Suppressor macrophage treated with lipopolysaccharide for 4 hours (primary cell): ENCODE measurements around the gene HDAC4.

Source experiments
- DNase-seq: peaks from one replicate; pipeline ENCODE4 v3.0.0-alpha.2; 2020

HDAC4 gene

GRCh38 chr2:239275847-239276831, 124.7 kb downstream of the HDAC4 start:
- DNase-seq = no peak

GRCh38 chr2:239275044-239275685, 125.7 kb downstream of the HDAC4 start:
- DNase-seq = peak; percentile 96

GRCh38 chr2:239274391-239275043, 126.3 kb downstream of the HDAC4 start:
- no peak for DNase-seq

GRCh38 chr2:239273280-239274234, 127.3 kb downstream of the HDAC4 start:
- peak; percentile 76 for DNase-seq

- DNase-seq = no peak
These were observed 128.2 kb downstream of the HDAC4 start for GRCh38 chr2:239272626-239273025.

GRCh38 chr2:239271882-239272281, 128.9 kb downstream of the HDAC4 start:
- no peak for DNase-seq

GRCh38 chr2:239271471-239271870, 129.3 kb downstream of the HDAC4 start:
- DNase-seq = no peak

GRCh38 chr2:239269916-239270315, 130.9 kb downstream of the HDAC4 start:
- DNase-seq = no peak

GRCh38 chr2:239269173-239269885, 131.5 kb downstream of the HDAC4 start:
- DNase-seq = peak; percentile 55

- DNase-seq = no peak
These were observed 132.3 kb downstream of the HDAC4 start for GRCh38 chr2:239268549-239268948.

GRCh38 chr2:239268082-239268481, 132.7 kb downstream of the HDAC4 start:
- no peak for DNase-seq

GRCh38 chr2:239267288-239267951, 133.4 kb downstream of the HDAC4 start:
- peak; percentile 94 for DNase-seq

GRCh38 chr2:239266779-239267287, 134.0 kb downstream of the HDAC4 start:
- no peak for DNase-seq

- no peak for DNase-seq
These were observed 134.4 kb downstream of the HDAC4 start for GRCh38 chr2:239266434-239266766.

GRCh38 chr2:239265681-239266433, 135.0 kb downstream of the HDAC4 start:
- DNase-seq = no peak

GRCh38 chr2:239264838-239265651, 135.8 kb downstream of the HDAC4 start:
- peak; percentile 92 for DNase-seq

- no peak for DNase-seq
These were observed 136.4 kb downstream of the HDAC4 start for GRCh38 chr2:239264492-239264837.

- DNase-seq = no peak
These were observed 136.9 kb downstream of the HDAC4 start for GRCh38 chr2:239263669-239264491.
